Neural cell (in vitro differentiated cells): Measurements from ENCODE around the gene PTPN22.

Source experiments
- CTCF ChIP-seq: fragments of 450-650 bp; IDR thresholded peaks from 2 replicates; pipeline ENCODE4 v1.5.1; 2014; ENCODE audit warnings: antibody characterized with exemption, mild to moderate bottlenecking, moderate library complexity; ENCODE audit not compliant: poor library complexity, severe bottlenecking
- EP300 ChIP-seq: fragments of 450-650 bp; conservative IDR thresholded peaks from 2 replicates; pipeline ENCODE4 v1.6.1; 2014; ENCODE audit warnings: antibody characterized with exemption, mild to moderate bottlenecking, moderate library complexity; ENCODE audit not compliant: poor library complexity, severe bottlenecking
- EZH2 ChIP-seq: fragments of 200-600, 300-800 bp; shearing (Covaris generic), sonication (generic); IDR thresholded peaks from 2 replicates; pipeline ENCODE4 v1.6.1; 2014; ENCODE audit warnings: antibody characterized with exemption, low read length, borderline replicate concordance, mild to moderate bottlenecking; ENCODE audit not compliant: insufficient read depth, poor library complexity, severe bottlenecking
- POLR2AphosphoS5 ChIP-seq: IDR thresholded peaks from 2 replicates; pipeline ENCODE4 v1.6.1; 2012
- RAD21 ChIP-seq: fragments of 450-650 bp; conservative IDR thresholded peaks from 2 replicates; pipeline ENCODE4 v1.6.1; 2014; ENCODE audit warnings: antibody characterized with exemption, mild to moderate bottlenecking, moderate library complexity
- REST ChIP-seq: IDR thresholded peaks from 2 replicates; pipeline ENCODE4 v1.6.1; 2012; ENCODE audit warnings: borderline replicate concordance
- SMC3 ChIP-seq: fragments of 450-650 bp; conservative IDR thresholded peaks from 2 replicates; pipeline ENCODE4 v1.6.1; 2014; ENCODE audit warnings: antibody characterized with exemption, mild to moderate bottlenecking, moderate library complexity; ENCODE audit not compliant: poor library complexity
- TAF1 ChIP-seq: IDR thresholded peaks from 2 replicates; pipeline ENCODE4 v1.6.1; 2012; ENCODE audit warnings: low read depth

GRCh38 chr1:113854234-113854633 lies 17.3 kb downstream of the PTPN22 start:
- TF ChIP-seq CTCF (no peak), RAD21 (no peak), REST (no peak), POLR2AphosphoS5 (no peak), EZH2 (no peak), SMC3 (no peak), EP300 (no peak), TAF1 (no peak)
